Stromal cell of bone marrow (primary cell): ENCODE results near the gene SLCO2A1.

Experiments
- DNase-seq: peaks from one replicate; pipeline ENCODE4 v3.0.0-alpha.2; 2012; ENCODE audit warnings: low read depth

Gene SLCO2A1

DNA sequence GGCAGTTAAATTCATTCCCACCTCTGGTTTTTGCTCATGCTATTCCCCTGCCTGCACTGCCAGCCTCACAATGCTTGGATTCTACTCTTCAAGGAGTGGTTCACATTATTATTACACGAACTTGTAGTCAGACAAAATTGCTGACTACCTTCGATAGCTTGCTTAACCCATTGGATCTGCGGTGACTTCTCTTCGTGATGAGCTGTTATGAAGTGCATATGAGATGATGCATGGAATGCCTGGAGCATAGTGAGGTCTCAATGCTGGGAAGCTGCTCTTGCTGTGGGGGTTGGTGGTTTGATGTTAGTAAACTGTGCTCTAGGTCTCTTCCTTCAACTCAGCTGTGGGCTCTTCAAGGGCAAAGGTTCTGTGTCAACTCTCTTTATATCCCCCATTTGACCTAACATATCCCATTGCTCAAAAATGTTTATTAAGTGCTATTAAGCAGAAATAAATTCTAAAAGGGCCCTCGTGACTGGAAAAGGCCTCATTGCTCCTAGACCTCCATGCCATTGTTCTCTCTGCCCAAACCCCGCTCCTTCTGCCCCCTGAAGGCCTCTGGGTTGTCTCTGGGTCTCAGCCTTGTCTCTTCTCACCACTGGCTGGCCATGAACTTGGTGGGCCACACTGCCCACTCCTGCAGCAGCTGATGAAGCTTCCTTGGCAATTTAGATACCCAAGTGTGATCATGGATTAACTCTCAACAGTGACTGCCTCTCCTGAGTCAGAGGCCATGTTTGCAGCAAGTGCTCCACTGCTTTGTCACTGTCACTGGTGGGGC is 4.5 kb upstream of the SLCO2A1 start:
- DNase-seq, result no peak

DNA sequence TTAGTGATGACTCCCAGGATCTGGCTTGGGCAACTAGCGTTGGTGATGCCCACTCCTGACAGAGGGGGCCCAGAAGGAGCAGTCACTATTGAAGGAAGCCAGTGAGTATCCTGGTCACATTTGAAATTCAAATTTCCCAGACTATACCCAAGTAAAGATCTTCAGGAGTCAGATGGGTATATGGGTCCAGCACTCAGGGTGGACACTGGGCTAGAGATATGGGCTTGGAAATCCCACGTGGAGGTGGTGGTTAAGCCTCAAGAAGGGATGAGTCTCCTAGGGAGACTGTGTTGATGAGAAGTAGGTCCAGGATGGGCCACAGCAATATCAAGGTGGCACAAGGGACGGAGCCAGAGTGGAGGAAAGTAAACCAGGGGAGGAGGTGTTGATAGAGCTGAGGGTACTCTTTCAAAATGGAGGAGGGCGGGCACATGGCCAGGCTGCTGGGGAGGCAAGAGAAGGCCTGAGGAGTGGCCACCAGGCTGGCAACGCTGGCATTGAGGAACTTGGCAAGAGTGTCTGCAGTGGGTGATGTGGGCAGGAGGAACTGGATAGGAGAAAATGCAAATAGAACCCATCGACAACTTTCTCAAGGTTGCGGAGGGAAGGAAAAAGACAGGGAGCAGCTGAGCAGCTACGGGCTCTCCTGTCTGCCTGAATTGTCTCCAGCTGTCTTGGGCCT is 3.7 kb upstream of the SLCO2A1 start:
- DNase-seq, result no peak

DNA sequence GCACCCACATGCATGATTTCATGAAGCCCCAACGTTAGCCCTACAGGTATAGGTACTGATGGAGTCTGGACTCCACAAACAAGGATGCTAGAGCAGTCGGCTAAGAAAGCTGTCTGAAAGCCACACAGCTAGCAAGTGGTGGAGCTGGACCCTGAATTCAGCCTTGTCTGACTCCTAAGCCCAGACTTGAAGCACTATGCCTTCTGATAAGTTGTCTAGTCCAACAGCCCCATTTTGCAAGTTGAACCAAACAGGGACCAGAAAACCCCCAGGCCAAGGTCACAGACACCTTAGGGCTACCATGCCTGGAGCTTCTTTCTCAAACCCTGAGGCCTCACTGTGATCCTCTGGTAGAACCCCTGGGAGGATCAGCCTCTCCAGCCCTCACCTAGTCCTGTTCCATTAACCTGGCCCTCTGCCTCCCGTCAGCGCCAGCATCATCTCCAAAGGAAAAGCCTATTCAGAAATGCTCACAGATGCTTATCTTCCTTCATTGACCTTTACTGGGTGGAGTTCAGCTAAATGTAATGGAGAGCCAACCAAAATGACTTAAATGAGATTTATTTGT is 1.7 kb upstream of the SLCO2A1 start:
- no peak for DNase-seq

GRCh38 chr3:134030379-134031347 is 938 bp upstream of the SLCO2A1 start:
- DNase-seq, result no peak

DNA sequence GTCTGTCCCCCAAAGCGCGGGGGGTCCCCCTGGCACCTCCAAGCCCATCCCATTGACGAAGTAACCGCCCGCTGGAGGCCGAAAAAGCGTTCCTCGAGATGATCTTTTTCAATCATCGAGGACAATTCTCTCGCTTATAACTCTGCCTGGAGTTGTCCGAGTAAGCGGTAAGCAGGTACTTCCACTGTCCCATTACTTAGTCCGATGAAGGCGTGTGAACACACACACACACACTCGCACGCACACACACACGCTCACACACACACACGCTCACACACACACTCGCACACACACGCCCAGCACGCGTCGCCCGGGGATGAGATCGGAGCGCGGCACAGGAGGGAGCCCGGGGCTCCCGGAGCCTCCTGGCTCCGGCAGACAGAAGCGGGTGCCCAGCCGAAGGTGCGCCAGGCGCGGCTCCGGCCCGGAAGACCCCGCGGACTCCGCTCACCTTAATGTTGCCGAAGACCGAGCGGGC is 430 bp downstream of the SLCO2A1 start:
- DNase-seq, result no peak

DNA sequence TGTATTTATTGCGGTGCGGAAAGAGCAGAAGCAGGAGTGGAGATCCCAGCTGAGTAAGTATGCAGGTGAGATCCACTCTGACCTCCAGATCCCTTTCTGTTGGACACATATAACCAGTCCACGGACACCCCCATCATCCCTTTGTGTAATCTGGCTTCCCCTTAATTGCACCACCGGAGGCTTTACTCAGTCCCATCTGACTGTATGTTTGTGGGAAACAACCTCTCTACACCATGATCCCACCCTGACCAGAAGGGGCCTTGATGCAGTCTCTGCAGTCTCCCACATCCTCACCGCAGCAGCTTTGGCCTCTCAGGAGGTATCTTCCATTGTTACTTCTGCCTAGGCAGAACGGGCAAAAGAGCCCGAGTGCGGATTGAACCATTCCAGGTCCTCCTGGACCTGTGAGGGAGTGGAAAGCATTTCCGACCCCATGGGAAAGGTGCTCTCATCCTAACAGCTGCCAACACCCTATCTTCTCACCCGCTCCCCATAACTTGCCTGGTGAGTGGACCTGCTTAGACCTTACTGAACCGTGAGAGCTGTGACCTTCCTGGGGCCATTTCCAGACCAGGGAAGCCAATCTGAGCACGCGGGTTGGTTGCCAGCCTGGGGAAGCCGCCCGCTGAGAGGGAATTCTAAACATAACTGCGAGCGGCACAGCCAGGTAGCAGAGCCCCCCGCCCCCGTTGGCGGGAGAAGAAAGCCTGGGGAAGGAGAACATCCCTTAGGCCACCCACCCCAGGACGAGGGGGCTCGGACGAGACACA is 1.1 kb downstream of the SLCO2A1 start:
- no peak for DNase-seq

- DNase-seq, result no peak
Observed at GRCh38 chr3:134027631-134028030, 2.1 kb downstream of the SLCO2A1 start.

GRCh38 chr3:134020135-134020680 is 9.5 kb downstream of the SLCO2A1 start:
- DNase-seq, result no peak

- DNase-seq, result no peak
Observed at GRCh38 chr3:134018850-134019249, 10.9 kb downstream of the SLCO2A1 start.

DNA sequence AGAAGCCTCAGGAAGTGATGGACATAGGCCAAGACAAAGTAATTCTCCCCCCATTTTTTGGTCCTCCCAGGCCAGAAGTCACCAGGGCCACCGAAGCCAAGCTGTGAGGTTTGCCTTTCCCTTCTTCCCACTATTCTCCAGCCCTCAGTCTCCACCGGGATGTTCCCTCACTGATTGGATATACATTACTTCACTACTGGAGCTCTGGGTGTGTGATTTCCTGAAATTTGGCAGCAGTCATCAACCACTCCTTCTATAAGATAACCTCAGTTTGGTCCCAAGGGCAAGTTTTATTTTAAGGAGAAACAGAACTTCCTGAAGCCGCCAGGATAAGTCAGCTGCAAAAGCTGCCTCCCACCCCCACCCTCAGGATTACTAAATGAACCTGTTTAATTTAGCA is 11.3 kb downstream of the SLCO2A1 start:
- DNase-seq, result no peak

DNA sequence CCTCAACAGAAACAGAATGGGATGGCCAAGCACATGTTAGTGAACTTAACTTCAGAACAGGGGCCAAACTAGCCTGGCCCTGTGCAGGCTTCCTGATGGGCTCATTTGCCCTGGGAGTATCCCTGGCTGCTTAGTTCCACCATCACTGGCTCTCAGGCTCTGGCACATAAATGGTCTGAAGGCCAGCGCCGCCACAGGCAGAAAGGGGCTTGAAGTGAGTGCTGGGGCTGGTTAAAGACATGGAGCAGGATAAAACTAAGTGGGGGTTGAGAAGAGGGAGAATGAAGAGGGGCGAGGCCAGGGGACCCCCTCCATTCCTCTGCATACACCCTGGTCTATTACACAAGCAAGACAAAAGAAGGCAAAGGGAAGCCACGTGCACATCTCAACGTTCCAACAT is 12.2 kb downstream of the SLCO2A1 start:
- DNase-seq, result no peak

GRCh38 chr3:134014270-134014669 is 15.5 kb downstream of the SLCO2A1 start:
- no peak for DNase-seq

- no peak for DNase-seq
Observed at GRCh38 chr3:134013280-134013679, 16.4 kb downstream of the SLCO2A1 start.

DNA sequence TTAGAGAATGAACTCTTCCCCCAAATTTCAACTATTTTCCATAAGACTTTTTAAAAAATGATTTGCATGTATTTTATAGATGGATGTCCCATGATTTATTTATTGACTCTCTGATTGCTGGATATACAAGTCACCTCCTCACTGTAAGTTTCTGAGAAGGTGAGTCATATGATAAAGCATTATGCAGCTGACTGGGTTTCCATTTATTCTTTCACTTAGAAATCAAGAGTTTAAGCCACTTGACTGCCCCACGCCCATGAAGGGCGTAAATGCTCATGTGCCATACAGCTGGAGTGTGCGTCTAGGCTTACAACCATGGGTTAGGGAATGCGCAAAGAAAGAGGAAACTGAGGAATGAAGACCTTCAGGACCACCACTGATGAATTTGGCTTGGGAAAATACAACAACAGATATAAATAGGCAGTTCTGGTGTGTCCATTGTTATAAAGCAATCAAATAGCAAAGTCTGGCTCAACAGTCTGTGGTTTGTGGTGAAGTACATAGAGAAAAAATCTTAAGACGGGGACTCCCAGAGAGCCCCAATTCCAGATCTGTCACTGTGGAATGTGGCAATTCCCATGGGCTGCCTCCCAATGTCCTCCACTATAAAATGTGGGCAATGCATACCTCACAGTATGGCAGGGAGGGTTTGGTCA is 20.3 kb downstream of the SLCO2A1 start:
- no peak for DNase-seq

GRCh38 chr3:134008630-134009156 is 21.0 kb downstream of the SLCO2A1 start:
- DNase-seq, result peak; percentile 26

GRCh38 chr3:134007819-134008218 is 21.9 kb downstream of the SLCO2A1 start:
- DNase-seq, result no peak

GRCh38 chr3:134004841-134005240 is 24.9 kb downstream of the SLCO2A1 start:
- DNase-seq, result no peak

DNA sequence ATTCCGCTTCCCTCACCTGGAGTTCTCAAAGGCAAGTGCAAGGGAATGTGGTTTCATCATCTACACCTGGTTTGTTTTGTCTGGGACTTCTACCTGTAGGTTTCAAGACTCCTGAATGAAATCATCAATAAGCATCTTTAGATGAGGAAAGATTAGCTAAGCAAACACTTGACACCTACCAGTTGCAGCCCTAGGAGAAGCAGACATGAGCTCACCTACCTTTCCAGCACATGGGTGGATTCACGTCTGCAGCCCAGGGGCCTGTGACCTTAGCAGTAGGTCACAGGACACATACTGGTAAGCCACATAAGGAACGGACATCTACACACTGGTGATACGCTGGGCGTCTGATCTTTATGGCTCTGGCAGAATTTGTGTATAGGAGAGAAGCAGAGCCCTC is 26.7 kb downstream of the SLCO2A1 start:
- no peak for DNase-seq

GRCh38 chr3:134002306-134002705 is 27.4 kb downstream of the SLCO2A1 start:
- DNase-seq, result peak; percentile 58

DNA sequence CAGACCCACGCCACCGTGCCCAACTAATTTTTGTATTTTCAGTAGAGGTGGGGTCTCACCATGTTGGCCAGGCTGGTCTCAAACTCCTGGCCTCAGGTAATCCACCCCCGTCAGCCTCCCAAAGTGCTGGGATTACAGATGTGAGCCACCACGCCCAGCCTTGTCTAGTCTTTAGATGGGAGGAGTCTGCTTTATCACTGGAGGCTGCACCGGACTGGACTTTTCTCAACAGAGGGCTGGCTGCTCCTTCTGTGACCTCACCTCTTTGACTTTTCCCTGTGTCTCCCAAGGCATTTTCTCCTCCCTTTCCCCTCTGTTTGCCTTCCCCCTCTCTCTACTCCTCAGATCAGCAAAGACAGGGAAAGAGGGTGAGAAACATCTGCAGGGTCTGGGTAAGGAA is 28.5 kb downstream of the SLCO2A1 start:
- no peak for DNase-seq
